GM12878 (cell line): ENCODE measurements around the gene UBE2E2. TPM values are rescaled to one million over a fixed set of nuclear protein-coding genes. Genes with fewer than 3 reads are reported as not detected.

Experiments used
- ATAC-seq: fragments of 200-7000 bp; cut with Tn5 transposase; 3 replicates; pipeline ENCODE4 v1.9.1; 2020; ENCODE audit warnings: mild to moderate bottlenecking, moderate library complexity
- BruUV-seq: library from RNA; stranded (reverse); fragments of 400-500 nt; replicated peaks from 2 replicates; lab custom pipeline; 2021; lab: Mats Ljungman, UMichigan
- CTCF ChIA-PET: fragments of 300-600 bp; sonication (Branson Sonifier 250); formaldehyde crosslinking; extraction: SDS; loops from one replicate; lab custom pipeline; 2021; ENCODE audit warnings: inconsistent platforms; lab: Yijun Ruan, JAX
- POLR2A ChIA-PET: fragments of 350-600 bp; formaldehyde crosslinking; extraction: SDS; loops from one replicate; lab custom pipeline; 2021; ENCODE audit warnings: inconsistent platforms; lab: Charles Lee
- RAD21 ChIA-PET: fragments of 300-600 bp; sonication (Branson Sonifier 250); formaldehyde crosslinking; loops from one replicate; lab custom pipeline; 2023; ENCODE audit warnings: antibody characterized with exemption; ENCODE audit not compliant: unreplicated experiment; lab: Charles Lee
- SMC1A ChIA-PET: fragments of 300-600 bp; sonication (Branson Sonifier 250); formaldehyde crosslinking; loops from one replicate; lab custom pipeline; 2023; ENCODE audit not compliant: unreplicated experiment, uncharacterized antibody; lab: Charles Lee
- DNase-seq: peaks from one replicate; pipeline ENCODE4 v3.0.0-alpha.2; 2011; ENCODE audit warnings: low read depth, low spot score
- FAIRE-seq: peaks from 3 replicates; lab custom pipeline; 2011; peaks lifted over from hg19 to GRCh38; lab: Jason Lieb, UNC
- H2AFZ ChIP-seq: 2 replicates; pipeline ENCODE4 v1.6.0; 2011; ENCODE audit warnings: low read depth, low read length, control low read depth; ENCODE audit not compliant: control insufficient read depth
- H3K27ac ChIP-seq: 2 replicates; pipeline ENCODE4 v1.5.1; 2011; ENCODE audit warnings: control low read depth; ENCODE audit not compliant: control insufficient read depth, insufficient read depth
- H3K27me3 ChIP-seq, 2 experiments: replicated peaks in 1 of 2; 2 replicates each; pipeline versions ENCODE4 v1.6.0 to v1.6.1; 2011; ENCODE audit warnings: low read length in 1 of 2; ENCODE audit not compliant: control insufficient read depth in 2 of 2, insufficient read depth in 2 of 2
- H3K36me3 ChIP-seq, 2 experiments: 2 replicates each; pipeline ENCODE4 v1.5.1; 2011; ENCODE audit warnings: low read length in 1 of 2; ENCODE audit not compliant: control insufficient read depth in 2 of 2, insufficient read depth in 2 of 2
- H3K4me1 ChIP-seq: 2 replicates; pipeline ENCODE4 v1.6.1; 2011; ENCODE audit warnings: mild to moderate bottlenecking, low read length, moderate library complexity, mixed read lengths; ENCODE audit not compliant: control insufficient read depth, insufficient read depth
- H3K4me2 ChIP-seq: 2 replicates; pipeline ENCODE4 v1.6.0; 2011; ENCODE audit warnings: control low read depth; ENCODE audit not compliant: control insufficient read depth, insufficient read depth
- H3K4me3 ChIP-seq: fragments of 200-600 bp; sonication (generic); 2 replicates; pipeline ENCODE4 v1.5.1; 2016
- H3K79me2 ChIP-seq: 2 replicates; pipeline ENCODE4 v1.6.0; 2011; ENCODE audit warnings: low read length; ENCODE audit not compliant: control insufficient read depth, insufficient read depth
- H3K9ac ChIP-seq: 2 replicates; pipeline ENCODE4 v1.8.0; 2011; ENCODE audit warnings: low read length, control low read depth, mixed read lengths; ENCODE audit not compliant: control insufficient read depth, insufficient read depth
- H3K9me3 ChIP-seq: replicated peaks from 3 replicates; pipeline ENCODE4 v1.5.1; 2011; ENCODE audit warnings: mild to moderate bottlenecking, low read length; ENCODE audit not compliant: control insufficient read depth, insufficient read depth
- H4K20me1 ChIP-seq: 2 replicates; pipeline ENCODE4 v1.6.0; 2011; ENCODE audit not compliant: control insufficient read depth, insufficient read depth
- BCL11A ChIP-seq: IDR thresholded peaks from 2 replicates; pipeline ENCODE4 v1.6.1; 2011; ENCODE audit warnings: low read depth, low read length
- BCL3 ChIP-seq: IDR thresholded peaks from 2 replicates; pipeline ENCODE4 v1.6.1; 2011; ENCODE audit warnings: borderline replicate concordance, low read depth, mild to moderate bottlenecking, moderate library complexity, low read length; ENCODE audit not compliant: insufficient read depth, poor library complexity, severe bottlenecking
- CBFB ChIP-seq: IDR thresholded peaks from 2 replicates; pipeline ENCODE4 v1.6.1; 2016; ENCODE audit warnings: antibody characterized with exemption, low read depth
- CREB1 ChIP-seq: IDR thresholded peaks from 2 replicates; pipeline ENCODE4 v1.6.1; 2012; ENCODE audit warnings: low read depth, mild to moderate bottlenecking, inconsistent platforms
- EP300 ChIP-seq, 2 experiments: fragments of 150-350 bp in 1 of 2; IDR thresholded peaks; 2 replicates each; pipeline ENCODE4 v1.6.1; 2011 to 2012; ENCODE audit warnings: low read depth in 2 of 2, low read length in 2 of 2, borderline replicate concordance in 1 of 2, improper control_type of control experiment in 1 of 2, inconsistent platforms in 1 of 2; ENCODE audit not compliant: control insufficient read depth in 1 of 2
- EZH2 ChIP-seq: IDR thresholded peaks from 2 replicates; pipeline ENCODE4 v1.6.1; 2012; ENCODE audit warnings: low read depth, mild to moderate bottlenecking, control low read depth, inconsistent platforms, low read length, borderline replicate concordance; ENCODE audit not compliant: control insufficient read depth
- FOXK2 ChIP-seq: fragments of 450-650 bp; IDR thresholded peaks from 2 replicates; pipeline ENCODE4 v1.6.1; 2017; ENCODE audit warnings: mild to moderate bottlenecking, moderate library complexity
- HCFC1 ChIP-seq: fragments of 150-350 bp; IDR thresholded peaks from 2 replicates; pipeline ENCODE4 v1.6.1; 2014; ENCODE audit warnings: low read length
- IRF4 ChIP-seq: IDR thresholded peaks from 2 replicates; pipeline ENCODE4 v1.6.1; 2011; ENCODE audit warnings: low read depth, low read length
- NFYB ChIP-seq: IDR thresholded peaks from 2 replicates; pipeline ENCODE4 v1.6.1; 2011; ENCODE audit warnings: low read depth, mild to moderate bottlenecking, low read length, improper control_type of control experiment, moderate library complexity; ENCODE audit not compliant: insufficient read depth
- RFX5 ChIP-seq: IDR thresholded peaks from 2 replicates; pipeline ENCODE4 v1.6.1; 2011; ENCODE audit warnings: low read depth, low read length, improper control_type of control experiment
- SMARCA5 ChIP-seq: fragments of 450-650 bp; IDR thresholded peaks from 2 replicates; pipeline ENCODE4 v1.6.1; 2017; ENCODE audit warnings: mild to moderate bottlenecking
- SP1 ChIP-seq: IDR thresholded peaks from one replicate; pipeline ENCODE4 v1.6.1; 2011; ENCODE audit warnings: low read depth, low read length
- SRF ChIP-seq, 2 experiments: IDR thresholded peaks; 2 replicates each; pipeline ENCODE4 v1.6.1; 2011; ENCODE audit warnings: low read depth in 2 of 2, low read length in 2 of 2, mild to moderate bottlenecking in 1 of 2, moderate library complexity in 1 of 2
- USF2 ChIP-seq: IDR thresholded peaks from 2 replicates; pipeline ENCODE4 v1.6.1; 2011; ENCODE audit warnings: low read depth, low read length, improper control_type of control experiment, borderline replicate concordance
- ZNF207 ChIP-seq: fragments of 450-650 bp; IDR thresholded peaks from 2 replicates; pipeline ENCODE4 v1.6.1; 2014; ENCODE audit warnings: antibody characterized with exemption, mild to moderate bottlenecking, borderline replicate concordance
- ZZZ3 ChIP-seq: IDR thresholded peaks from 2 replicates; pipeline ENCODE4 v1.6.1; 2011; ENCODE audit warnings: low read depth; ENCODE audit not compliant: control insufficient read depth, insufficient read length
- WGBS: methylation state at CpG from one replicate; pipeline ENCODE4 v1.1.6; 2016; ENCODE audit warnings: low lambda C conversion rate; ENCODE audit not compliant: insufficient replicate concordance, insufficient coverage; ENCODE audit errors: missing lambda C conversion rate; 5-methylcytosine and 5-hydroxymethylcytosine counted together
- in situ Hi-C: fragments of 300-500 bp; cut with MboI; formaldehyde crosslinking; loops from 9 replicates; pipeline ENCODE4 v1.14.3; 2018; ENCODE audit warnings: mixed read lengths
- intact Hi-C: fragments of 100-400 bp; cut with micrococcal nuclease; formaldehyde crosslinking; loops from one replicate; pipeline ENCODE4 v1.14.2; 2022; ENCODE audit not compliant: unreplicated experiment
- polyA plus RNA-seq, 11 experiments: library from polyadenylated mRNA; depleted of rRNA in 4 of 11; unstranded in 6 of 11; stranded (reverse) in 5 of 11; fragments of >200 nt; fragmentation: Nextera tagmentation in 4 of 11; fragmentation: Illumina TruSeq in 1 of 11; extraction: Ambion mirVana in 4 of 11; extraction: Trizol in 1 of 11; gene quantifications; 1 replicate in 1 of 11; 2 replicates in 10 of 11; pipeline versions ENCODE4 v1.2.1 to v1.2.3, GENCODE V29; 2011 to 2016; ENCODE audit warnings: inconsistent platforms in 2 of 11, missing spikeins in 2 of 11, low read depth in 1 of 11
- total RNA-seq, 4 experiments: library from RNA; depleted of rRNA in 3 of 4; stranded (reverse); fragments of >200 nt in 3 of 4; fragmentation: Illumina TruSeq in 1 of 4; extraction: Trizol in 1 of 4; gene quantifications; 2 replicates each; pipeline versions ENCODE4 v1.2.1 to v1.2.3, GENCODE V29; 2013 to 2021
- TF ChIP-seq, protein P1 (sequence below), 3 experiments: IDR thresholded peaks in 2 of 3; conservative IDR thresholded peaks in 1 of 3; 2 replicates each; pipeline ENCODE4 v1.5.1; 2011; ENCODE audit warnings: low read depth in 3 of 3, low read length in 3 of 3, mild to moderate bottlenecking in 3 of 3, control low read depth in 2 of 3, moderate library complexity in 2 of 3, inconsistent platforms in 1 of 3, mixed read lengths in 1 of 3; ENCODE audit not compliant: control insufficient read depth in 2 of 3, insufficient read depth in 1 of 3; ENCODE audit errors: extremely low read depth in 1 of 3
- TF ChIP-seq, protein P2 (sequence below): fragments of 450-650 bp; IDR thresholded peaks from 2 replicates; pipeline ENCODE4 v1.6.1; 2017; ENCODE audit warnings: mild to moderate bottlenecking, low read depth, inconsistent platforms; ENCODE audit not compliant: poor library complexity, severe bottlenecking

Gene UBE2E2
- total and polyA plus RNA-seq, 10 of the 15 experiments (the other 5 are each of a cell fraction or from before 2014, with no cell fraction given): 8.7 to 71.0 (median 36.4) TPM

- Histone ChIP-seq H2AFZ (no peak overlapping the region), H3K4me2 (no peak overlapping the region), H3K79me2 (no peaks in the 10 kb centered on the region), H3K4me3 (no peak overlapping the region), H3K9me3 (peaks cover 7% of the 10 kb centered on the region; the same call in 2 of the 3 replicates), H3K9ac (no peak overlapping the region), H4K20me1 (no peaks in the 10 kb centered on the region), H3K27me3 (no peaks in the 10 kb centered on the region), H3K4me1 (no peaks in the 10 kb centered on the region), H3K27ac (no peak overlapping the region), H3K36me3 (no peaks in the 10 kb centered on the region)
- TF ChIP-seq ZZZ3 (no peak), USF2 (no peak), BCL11A (no peak), HCFC1 (no peak), FOXK2 (no peak), CBFB (no peak), SP1 (no peak), RFX5 (no peak), CREB1 (no peak), SMARCA5 (no peak), SRF (IDR thresholded peaks at IDR 0.05; ENCODE audit: low read depth in 2 of 2, low read length in 2 of 2) (no peak), ZNF207 (no peak), EZH2 (no peak), NFYB (no peak), EP300 (IDR thresholded peaks at IDR 0.05; ENCODE audit: borderline replicate concordance in 1 of 2, control insufficient read depth in 1 of 2, low read depth in 2 of 2, low read length in 2 of 2) (no peak), IRF4 (no peak), BCL3 (no peak)
- TF ChIP-seq, protein P1, sequence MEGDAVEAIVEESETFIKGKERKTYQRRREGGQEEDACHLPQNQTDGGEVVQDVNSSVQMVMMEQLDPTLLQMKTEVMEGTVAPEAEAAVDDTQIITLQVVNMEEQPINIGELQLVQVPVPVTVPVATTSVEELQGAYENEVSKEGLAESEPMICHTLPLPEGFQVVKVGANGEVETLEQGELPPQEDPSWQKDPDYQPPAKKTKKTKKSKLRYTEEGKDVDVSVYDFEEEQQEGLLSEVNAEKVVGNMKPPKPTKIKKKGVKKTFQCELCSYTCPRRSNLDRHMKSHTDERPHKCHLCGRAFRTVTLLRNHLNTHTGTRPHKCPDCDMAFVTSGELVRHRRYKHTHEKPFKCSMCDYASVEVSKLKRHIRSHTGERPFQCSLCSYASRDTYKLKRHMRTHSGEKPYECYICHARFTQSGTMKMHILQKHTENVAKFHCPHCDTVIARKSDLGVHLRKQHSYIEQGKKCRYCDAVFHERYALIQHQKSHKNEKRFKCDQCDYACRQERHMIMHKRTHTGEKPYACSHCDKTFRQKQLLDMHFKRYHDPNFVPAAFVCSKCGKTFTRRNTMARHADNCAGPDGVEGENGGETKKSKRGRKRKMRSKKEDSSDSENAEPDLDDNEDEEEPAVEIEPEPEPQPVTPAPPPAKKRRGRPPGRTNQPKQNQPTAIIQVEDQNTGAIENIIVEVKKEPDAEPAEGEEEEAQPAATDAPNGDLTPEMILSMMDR (IDR thresholded peaks at IDR 0.05 in 2 of 3, conservative IDR thresholded peaks at IDR 0.05 in 1 of 3; ENCODE audit: control insufficient read depth in 2 of 3, extremely low read depth in 1 of 3, insufficient read depth in 1 of 3, low read depth in 3 of 3, low read length in 3 of 3): no peak
- TF ChIP-seq, protein P2, sequence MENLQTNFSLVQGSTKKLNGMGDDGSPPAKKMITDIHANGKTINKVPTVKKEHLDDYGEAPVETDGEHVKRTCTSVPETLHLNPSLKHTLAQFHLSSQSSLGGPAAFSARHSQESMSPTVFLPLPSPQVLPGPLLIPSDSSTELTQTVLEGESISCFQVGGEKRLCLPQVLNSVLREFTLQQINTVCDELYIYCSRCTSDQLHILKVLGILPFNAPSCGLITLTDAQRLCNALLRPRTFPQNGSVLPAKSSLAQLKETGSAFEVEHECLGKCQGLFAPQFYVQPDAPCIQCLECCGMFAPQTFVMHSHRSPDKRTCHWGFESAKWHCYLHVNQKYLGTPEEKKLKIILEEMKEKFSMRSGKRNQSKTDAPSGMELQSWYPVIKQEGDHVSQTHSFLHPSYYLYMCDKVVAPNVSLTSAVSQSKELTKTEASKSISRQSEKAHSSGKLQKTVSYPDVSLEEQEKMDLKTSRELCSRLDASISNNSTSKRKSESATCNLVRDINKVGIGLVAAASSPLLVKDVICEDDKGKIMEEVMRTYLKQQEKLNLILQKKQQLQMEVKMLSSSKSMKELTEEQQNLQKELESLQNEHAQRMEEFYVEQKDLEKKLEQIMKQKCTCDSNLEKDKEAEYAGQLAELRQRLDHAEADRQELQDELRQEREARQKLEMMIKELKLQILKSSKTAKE: no peak
- SMC1A ChIA-PET: interaction anchor here (1.2 to 1.7 kb wide), 2 partner anchors 13 to 34 kb away, joined by 3 to 4 read pairs; no protein-coding TSS in a partner anchor
- DNase-seq: no peak
- POLR2A ChIA-PET: no interaction called here
- RAD21 ChIA-PET: no interaction called here
- in situ Hi-C loops: no loop called here
- intact Hi-C loops: no loop called here
- CTCF ChIA-PET: interaction anchor here (1.1 kb wide), 1 partner anchor 25 kb away, joined by 3 read pairs; no protein-coding TSS in a partner anchor
- no peak for FAIRE-seq
- ATAC-seq: no peak
- 100% methylated on average over 2 of the region's 2 CpGs for WGBS
- BruUV-seq: no TSS peak
Measured at GRCh38 chr3:23365066-23365465, 161.9 kb downstream of the UBE2E2 start.
